OCI-LY3 (cell line): ENCODE results near the gene MUC12.

Experiments
- H2AFZ ChIP-seq: fragments of 200-600, 300-600 bp; shearing (Covaris generic); 2 replicates; pipeline ENCODE4 v1.6.0; 2014; ENCODE audit warnings: antibody characterized with exemption, low read depth, low read length
- H3K27ac ChIP-seq: fragments of 200-600, 300-600 bp; sonication (generic); 2 replicates; pipeline ENCODE4 v1.5.1; 2014; ENCODE audit warnings: mild to moderate bottlenecking, low read length, moderate library complexity, mixed read lengths
- H3K27me3 ChIP-seq: fragments of 200-600, 300-600 bp; sonication (generic); 2 replicates; pipeline ENCODE4 v1.6.1; 2014; ENCODE audit warnings: low read depth, low read length, mixed read lengths
- H3K36me3 ChIP-seq: fragments of 200-600, 300-600 bp; sonication (generic); replicated peaks from 2 replicates; pipeline ENCODE3; 2014; ENCODE audit warnings: low read depth, low read length, mixed read lengths
- H3K4me1 ChIP-seq: fragments of 300-600, 200-600 bp; sonication (generic); 2 replicates; pipeline ENCODE4 v1.6.1; 2014; ENCODE audit warnings: low read length, mixed read lengths
- H3K4me2 ChIP-seq: fragments of 200-600, 300-600 bp; sonication (generic); 2 replicates; pipeline ENCODE4 v1.6.1; 2014; ENCODE audit warnings: low read length, mixed read lengths
- H3K4me3 ChIP-seq: fragments of 300-600, 200-600 bp; sonication (generic); 2 replicates; pipeline ENCODE4 v1.5.1; 2014; ENCODE audit warnings: antibody characterized with exemption, mild to moderate bottlenecking, low read length, moderate library complexity
- H3K79me2 ChIP-seq: fragments of 300-600, 200-600 bp; shearing (Covaris generic); 2 replicates; pipeline ENCODE4 v1.6.1; 2014; ENCODE audit warnings: mild to moderate bottlenecking, low read length, mixed read lengths
- H3K9ac ChIP-seq: fragments of 300-600, 200-600 bp; shearing (Covaris generic); 2 replicates; pipeline ENCODE4 v1.6.0; 2014; ENCODE audit warnings: mild to moderate bottlenecking, low read length, moderate library complexity
- H3K9me3 ChIP-seq: fragments of 200-600, 300-600 bp; shearing (Covaris generic); 2 replicates; pipeline ENCODE4 v1.6.1; 2014; ENCODE audit warnings: low read length, mixed read lengths; ENCODE audit not compliant: insufficient read depth
- H4K20me1 ChIP-seq: fragments of 200-600, 300-600 bp; sonication (generic); 2 replicates; pipeline ENCODE4 v1.6.1; 2016; ENCODE audit warnings: low read length, mixed read lengths; ENCODE audit not compliant: insufficient read depth
- EZH2phosphoT487 ChIP-seq: fragments of 200-600 bp; shearing (Covaris generic); IDR thresholded peaks from 2 replicates; pipeline ENCODE4 v1.6.1; 2018; ENCODE audit warnings: antibody characterized with exemption, mixed run types, low read depth
- TF ChIP-seq, protein P1 (sequence below): fragments of 200-600, 300-600 bp; sonication (generic); IDR thresholded peaks from 2 replicates; pipeline ENCODE4 v1.5.1; 2014; ENCODE audit warnings: antibody characterized with exemption, low read length, low read depth

The MUC12 gene

DNA sequence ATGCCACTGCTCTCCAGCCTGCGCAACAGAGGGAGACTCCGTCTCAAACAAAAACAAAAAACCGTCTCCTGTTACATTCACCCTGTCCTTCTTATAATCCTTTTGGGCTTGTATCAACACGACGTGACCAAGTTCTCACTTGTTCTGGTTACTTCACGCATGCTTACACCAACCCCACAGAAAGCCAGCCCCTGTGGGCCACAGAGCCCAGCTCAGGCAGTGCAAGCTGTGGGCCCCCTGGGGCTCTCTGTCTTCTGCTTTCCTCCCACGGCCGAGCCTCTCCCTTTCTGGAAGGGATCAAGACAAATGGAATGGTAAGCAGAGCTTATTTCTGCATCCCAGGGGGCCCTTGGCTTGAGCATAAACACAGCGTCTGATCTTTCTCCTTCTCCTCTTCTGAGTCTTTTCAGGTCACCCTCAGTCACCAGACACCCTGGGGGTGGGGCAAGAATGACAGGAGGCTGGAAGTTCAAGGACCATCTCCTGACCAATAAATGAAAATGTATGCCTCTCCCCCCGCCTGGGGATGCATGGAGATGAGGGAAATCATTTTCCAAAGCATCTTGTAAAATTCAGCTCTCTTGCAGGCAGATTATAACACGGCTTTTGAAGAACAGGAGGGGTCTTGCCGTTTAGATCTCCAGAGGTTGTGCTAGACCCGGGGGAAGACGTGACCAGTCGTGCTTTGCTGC is 96.9 kb downstream of the MUC12 start:
- Histone ChIP-seq H4K20me1 (no peaks in the 10 kb centered on the region), H3K27ac (no peak overlapping the region), H3K4me3 (no peak overlapping the region), H3K9me3 (no peaks in the 10 kb centered on the region), H2AFZ (no peak overlapping the region), H3K27me3 (peaks cover 1% of the 10 kb centered on the region; the same call in 1 of the 2 replicates), H3K4me1 (no peaks in the 10 kb centered on the region), H3K36me3 (no peaks in the 10 kb centered on the region), H3K9ac (no peak overlapping the region), H3K79me2 (no peaks in the 10 kb centered on the region), H3K4me2 (no peak overlapping the region)
- TF ChIP-seq, protein P1, sequence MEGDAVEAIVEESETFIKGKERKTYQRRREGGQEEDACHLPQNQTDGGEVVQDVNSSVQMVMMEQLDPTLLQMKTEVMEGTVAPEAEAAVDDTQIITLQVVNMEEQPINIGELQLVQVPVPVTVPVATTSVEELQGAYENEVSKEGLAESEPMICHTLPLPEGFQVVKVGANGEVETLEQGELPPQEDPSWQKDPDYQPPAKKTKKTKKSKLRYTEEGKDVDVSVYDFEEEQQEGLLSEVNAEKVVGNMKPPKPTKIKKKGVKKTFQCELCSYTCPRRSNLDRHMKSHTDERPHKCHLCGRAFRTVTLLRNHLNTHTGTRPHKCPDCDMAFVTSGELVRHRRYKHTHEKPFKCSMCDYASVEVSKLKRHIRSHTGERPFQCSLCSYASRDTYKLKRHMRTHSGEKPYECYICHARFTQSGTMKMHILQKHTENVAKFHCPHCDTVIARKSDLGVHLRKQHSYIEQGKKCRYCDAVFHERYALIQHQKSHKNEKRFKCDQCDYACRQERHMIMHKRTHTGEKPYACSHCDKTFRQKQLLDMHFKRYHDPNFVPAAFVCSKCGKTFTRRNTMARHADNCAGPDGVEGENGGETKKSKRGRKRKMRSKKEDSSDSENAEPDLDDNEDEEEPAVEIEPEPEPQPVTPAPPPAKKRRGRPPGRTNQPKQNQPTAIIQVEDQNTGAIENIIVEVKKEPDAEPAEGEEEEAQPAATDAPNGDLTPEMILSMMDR, result no peak
- no peak for TF ChIP-seq EZH2phosphoT487

DNA sequence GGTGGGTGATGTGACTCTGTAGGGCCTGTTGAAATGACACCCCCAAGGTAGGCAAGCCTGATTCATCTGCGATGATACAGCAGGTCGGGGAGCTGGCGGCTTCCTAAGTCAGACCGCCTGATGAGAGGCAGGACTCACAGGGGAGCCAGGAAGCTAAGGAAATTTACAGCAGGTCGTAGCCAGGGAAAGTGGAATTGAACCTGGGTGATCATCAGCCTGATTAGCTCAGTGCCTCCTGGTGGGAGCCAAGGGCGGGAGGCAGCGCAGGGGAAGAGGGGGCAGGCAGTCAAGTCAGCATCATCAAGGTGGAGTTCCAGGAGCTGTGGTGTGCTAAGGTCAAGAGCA is 97.4 kb downstream of the MUC12 start:
- no peak overlapping the region for H3K9ac ChIP-seq
- H3K27me3 ChIP-seq, result no peaks in the 10 kb centered on the region
- H4K20me1 ChIP-seq, result no peaks in the 10 kb centered on the region
- H2AFZ ChIP-seq, result no peak overlapping the region
- TF ChIP-seq, protein P1, result no peak
- no peak for TF ChIP-seq EZH2phosphoT487
- H3K36me3 ChIP-seq, result no peaks in the 10 kb centered on the region
- H3K79me2 ChIP-seq, result no peaks in the 10 kb centered on the region
- H3K27ac ChIP-seq, result no peak overlapping the region
- H3K4me1 ChIP-seq, result no peaks in the 10 kb centered on the region
- H3K9me3 ChIP-seq, result no peaks in the 10 kb centered on the region
- no peak overlapping the region for H3K4me2 ChIP-seq
- H3K4me3 ChIP-seq, result no peak overlapping the region

DNA sequence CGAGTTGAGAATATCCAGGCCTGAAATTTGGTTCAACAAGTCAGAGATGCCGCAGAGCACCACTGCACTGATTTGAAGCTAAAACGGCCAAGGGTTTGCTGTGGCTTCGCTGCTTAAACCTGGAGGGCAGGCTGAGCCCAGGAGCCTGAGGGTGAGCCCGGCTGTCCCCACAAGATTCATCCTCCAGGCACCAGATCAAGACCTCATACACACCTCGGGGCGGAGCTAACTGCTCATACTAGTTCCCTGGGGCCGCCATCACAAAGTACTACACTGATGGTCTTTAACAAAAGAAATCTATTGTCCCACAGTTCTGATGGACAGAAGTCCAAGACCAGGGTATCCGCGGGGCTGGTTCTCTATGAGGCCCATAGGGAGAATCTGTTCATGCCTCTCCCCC is 99.0 kb downstream of the MUC12 start:
- H3K4me3 ChIP-seq, result no peak overlapping the region
- H3K27me3 ChIP-seq, result no peaks in the 10 kb centered on the region
- TF ChIP-seq EZH2phosphoT487, result no peak
- TF ChIP-seq, protein P1, result no peak
- H3K4me2 ChIP-seq, result no peak overlapping the region
- no peaks in the 10 kb centered on the region for H3K79me2 ChIP-seq
- no peaks in the 10 kb centered on the region for H4K20me1 ChIP-seq
- H3K9ac ChIP-seq, result no peak overlapping the region
- H2AFZ ChIP-seq, result no peak overlapping the region
- no peaks in the 10 kb centered on the region for H3K4me1 ChIP-seq
- no peaks in the 10 kb centered on the region for H3K9me3 ChIP-seq
- H3K27ac ChIP-seq, result no peak overlapping the region
- no peaks in the 10 kb centered on the region for H3K36me3 ChIP-seq
